Mesendoderm (in vitro differentiated cells): ENCODE measurements around the gene CEP131.
A peak's percentile ranks its signal among the peaks of the same experiment; 100 is the strongest.

Source experiments
- DNase-seq: peaks from one replicate; pipeline ENCODE4 v3.0.0; 2013
- H2AK5ac ChIP-seq: 2 replicates; pipeline ENCODE4 v1.6.1; 2013; ENCODE audit warnings: low read length, inconsistent platforms
- H2BK120ac ChIP-seq: 2 replicates; pipeline ENCODE4 v1.6.1; 2013; ENCODE audit warnings: low read depth, mild to moderate bottlenecking, low read length, moderate library complexity, mixed read lengths
- H2BK15ac ChIP-seq: replicated peaks from 2 replicates; pipeline ENCODE4 v1.6.1; 2013; ENCODE audit warnings: low read depth, mild to moderate bottlenecking, moderate library complexity
- H2BK5ac ChIP-seq: 2 replicates; pipeline ENCODE4 v1.6.1; 2013; ENCODE audit warnings: low read length, inconsistent platforms
- H3K18ac ChIP-seq: 2 replicates; pipeline ENCODE4 v1.6.1; 2013; ENCODE audit warnings: mild to moderate bottlenecking, low read length, mixed read lengths
- H3K23ac ChIP-seq: one replicate; pipeline ENCODE4 v1.6.1; 2013; ENCODE audit warnings: low read length
- H3K27ac ChIP-seq: 2 replicates; pipeline ENCODE4 v1.5.1; 2013; ENCODE audit warnings: low read depth, mild to moderate bottlenecking, inconsistent platforms, low read length, moderate library complexity
- H3K27me3 ChIP-seq: 2 replicates; pipeline ENCODE4 v1.6.1; 2013; ENCODE audit warnings: low read length, control low read depth, mild to moderate bottlenecking, inconsistent platforms; ENCODE audit not compliant: insufficient read depth, poor library complexity
- H3K36me3 ChIP-seq: 2 replicates; pipeline ENCODE4 v1.6.1; 2013; ENCODE audit warnings: low read length, inconsistent platforms; ENCODE audit not compliant: control insufficient read depth, insufficient read depth
- H3K4ac ChIP-seq: one replicate; pipeline ENCODE4 v1.6.1; 2013; ENCODE audit warnings: low read depth, mild to moderate bottlenecking, low read length, moderate library complexity
- H3K4me1 ChIP-seq: 2 replicates; pipeline ENCODE4 v1.6.1; 2013; ENCODE audit warnings: low read depth, low read length, inconsistent platforms; ENCODE audit not compliant: control insufficient read depth
- H3K4me2 ChIP-seq: 2 replicates; pipeline ENCODE4 v1.6.1; 2013; ENCODE audit warnings: low read length
- H3K4me3 ChIP-seq: 2 replicates; pipeline ENCODE4 v1.5.1; 2013; ENCODE audit warnings: mild to moderate bottlenecking, low read length
- H3K56ac ChIP-seq: one replicate; pipeline ENCODE4 v1.6.1; 2013; ENCODE audit warnings: low read length
- H3K79me1 ChIP-seq: 2 replicates; pipeline ENCODE4 v1.6.1; 2013; ENCODE audit warnings: low read length, inconsistent platforms
- H3K79me2 ChIP-seq: 2 replicates; pipeline ENCODE4 v1.6.1; 2013; ENCODE audit warnings: mild to moderate bottlenecking, low read length; ENCODE audit not compliant: control insufficient read depth, insufficient read depth
- H3K9ac ChIP-seq: 2 replicates; pipeline ENCODE4 v1.6.1; 2013; ENCODE audit warnings: low read length, inconsistent platforms
- H4K5ac ChIP-seq: one replicate; pipeline ENCODE4 v1.6.1; 2013; ENCODE audit warnings: low read length
- H4K8ac ChIP-seq: one replicate; pipeline ENCODE4 v1.6.1; 2013; ENCODE audit warnings: low read depth, mild to moderate bottlenecking, control low read depth, low read length, moderate library complexity
- WGBS: extraction: QIAGEN DNeasy Blood & Tissue Kit; methylation state at CpG from one replicate; pipeline ENCODE4 v1.1.7; 2013; ENCODE audit warnings: low lambda C conversion rate, missing lambda C conversion rate; ENCODE audit not compliant: insufficient coverage; ENCODE audit errors: extremely low coverage; 5-methylcytosine and 5-hydroxymethylcytosine counted together

The CEP131 gene

DNA sequence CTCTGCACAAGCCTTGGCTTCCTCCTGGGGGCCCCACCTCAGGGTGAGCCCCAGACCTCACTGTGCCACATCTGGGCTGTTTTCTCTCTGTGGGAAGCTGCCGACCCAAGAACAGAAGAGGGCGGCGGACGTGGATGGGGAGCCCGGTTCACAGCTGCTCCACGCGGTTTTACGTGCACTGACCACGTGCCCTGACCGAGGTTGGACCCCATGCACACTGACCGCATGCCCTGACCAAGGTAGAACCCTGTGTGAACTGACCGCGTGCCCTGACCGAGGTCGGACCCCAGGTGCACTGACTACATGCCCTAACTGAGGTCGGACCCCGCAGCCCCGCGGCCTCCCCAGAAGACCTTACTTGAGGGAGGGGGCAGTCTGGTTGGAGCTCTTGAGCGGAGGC, 19.6 kb downstream of the CEP131 start:
- Histone ChIP-seq H4K8ac (no peak overlapping the region), H3K36me3 (no peaks in the 10 kb centered on the region), H3K79me2 (no peaks in the 10 kb centered on the region), H2BK5ac (no peak overlapping the region), H3K9ac (no peak overlapping the region), H3K56ac (no peak overlapping the region), H3K4me1 (no peaks in the 10 kb centered on the region), H3K79me1 (no peaks in the 10 kb centered on the region), H2AK5ac (no peak overlapping the region), H3K4me2 (no peak overlapping the region), H2BK120ac (no peak overlapping the region), H3K4me3 (no peak overlapping the region), H3K18ac (no peak overlapping the region), H4K5ac (no peak overlapping the region), H3K23ac (no peak overlapping the region), H3K4ac (no peak overlapping the region), H3K27ac (no peak overlapping the region), H3K27me3 (no peaks in the 10 kb centered on the region), H2BK15ac (no peak overlapping the region)
- DNase-seq, result no peak
- WGBS, result no CpG with 5 or more reads among the region's 20 CpGs

DNA sequence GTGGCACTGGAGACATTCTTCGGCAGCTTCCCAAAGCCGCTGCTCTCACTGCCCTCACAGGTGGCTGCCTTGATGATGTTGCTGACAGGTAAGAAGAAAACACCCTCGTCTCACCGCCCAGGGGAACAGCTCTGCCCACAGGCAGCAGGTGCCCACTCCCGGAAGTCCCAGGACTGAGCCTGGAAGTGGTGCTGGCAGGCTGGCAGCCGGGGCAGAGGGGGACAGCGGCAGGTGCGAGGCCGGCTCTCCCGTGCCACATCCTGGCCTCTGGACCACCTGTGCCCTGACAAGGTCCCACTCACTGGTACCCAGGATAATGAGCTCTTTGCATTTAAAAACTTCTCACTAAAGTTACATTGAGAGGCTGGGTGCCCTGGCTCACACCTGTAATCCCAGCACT, 20.4 kb downstream of the CEP131 start:
- Histone ChIP-seq H3K36me3 (no peaks in the 10 kb centered on the region), H3K27me3 (no peaks in the 10 kb centered on the region), H3K23ac (no peak overlapping the region), H3K79me2 (no peaks in the 10 kb centered on the region), H2BK5ac (no peak overlapping the region), H4K8ac (no peak overlapping the region), H2BK120ac (no peak overlapping the region), H4K5ac (no peak overlapping the region), H3K4me3 (no peak overlapping the region), H3K4me2 (no peak overlapping the region), H3K56ac (no peak overlapping the region), H3K9ac (no peak overlapping the region), H3K4ac (no peak overlapping the region), H3K79me1 (no peaks in the 10 kb centered on the region), H2AK5ac (no peak overlapping the region), H3K27ac (no peak overlapping the region), H3K18ac (no peak overlapping the region), H2BK15ac (no peak overlapping the region), H3K4me1 (no peaks in the 10 kb centered on the region)
- WGBS, result no CpG with 5 or more reads among the region's 10 CpGs
- DNase-seq, result no peak

DNA sequence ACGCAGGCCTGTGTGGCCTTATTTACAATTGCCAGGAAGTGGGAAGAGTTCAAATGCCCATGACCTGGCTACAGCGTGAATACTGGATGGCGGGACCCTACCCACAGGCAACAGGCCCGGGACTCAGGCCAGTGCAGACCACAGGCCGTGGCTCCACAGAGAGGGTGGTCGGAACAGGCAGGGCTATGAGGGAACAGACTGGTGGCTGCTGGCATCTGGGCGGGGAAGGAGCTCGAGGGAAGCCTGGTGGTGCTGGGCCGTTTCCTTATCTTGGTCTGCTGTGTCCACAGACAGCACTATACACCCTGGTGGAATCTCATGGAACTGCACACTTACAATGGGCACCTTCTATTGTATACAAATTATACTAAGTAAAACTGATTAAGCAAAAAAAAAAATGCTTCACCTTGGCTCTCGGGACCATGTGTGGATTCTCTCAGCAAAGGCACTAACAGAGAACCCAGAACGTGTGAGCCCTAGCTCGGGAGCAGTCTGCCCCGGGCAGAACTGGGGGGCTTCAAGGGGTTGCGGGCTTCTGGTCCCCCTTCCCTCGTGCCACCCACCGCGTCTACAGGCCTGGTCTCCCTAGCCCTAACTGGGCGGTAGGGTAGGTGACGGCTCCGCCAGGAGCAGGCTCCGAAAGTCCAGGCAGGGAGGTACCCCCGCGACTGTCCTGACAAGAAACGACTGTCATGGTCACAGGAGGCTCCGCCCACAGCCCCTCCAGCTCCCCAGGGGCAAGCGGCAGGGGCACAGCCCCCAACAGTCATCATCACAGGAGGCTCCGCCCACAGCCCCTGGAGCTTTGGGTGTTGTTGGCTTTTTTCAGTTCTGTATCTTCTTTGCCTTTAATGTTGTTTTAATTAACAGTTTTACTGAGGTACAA, 21.8 kb downstream of the CEP131 start:
- Histone ChIP-seq H4K8ac (no peak overlapping the region), H3K36me3 (no peaks in the 10 kb centered on the region), H2BK15ac (no peak overlapping the region), H4K5ac (no peak overlapping the region), H3K27ac (no peak overlapping the region), H2AK5ac (no peak overlapping the region), H3K79me1 (no peaks in the 10 kb centered on the region), H3K79me2 (no peaks in the 10 kb centered on the region), H2BK120ac (no peak overlapping the region), H3K9ac (no peak overlapping the region), H2BK5ac (no peak overlapping the region), H3K4me3 (no peak overlapping the region), H3K4me1 (no peaks in the 10 kb centered on the region), H3K18ac (no peak overlapping the region), H3K27me3 (no peaks in the 10 kb centered on the region), H3K4me2 (no peak overlapping the region), H3K23ac (no peak overlapping the region), H3K4ac (no peak overlapping the region), H3K56ac (no peak overlapping the region)
- WGBS, result no CpG with 5 or more reads among the region's 27 CpGs
- DNase-seq, result peak; percentile 76

DNA sequence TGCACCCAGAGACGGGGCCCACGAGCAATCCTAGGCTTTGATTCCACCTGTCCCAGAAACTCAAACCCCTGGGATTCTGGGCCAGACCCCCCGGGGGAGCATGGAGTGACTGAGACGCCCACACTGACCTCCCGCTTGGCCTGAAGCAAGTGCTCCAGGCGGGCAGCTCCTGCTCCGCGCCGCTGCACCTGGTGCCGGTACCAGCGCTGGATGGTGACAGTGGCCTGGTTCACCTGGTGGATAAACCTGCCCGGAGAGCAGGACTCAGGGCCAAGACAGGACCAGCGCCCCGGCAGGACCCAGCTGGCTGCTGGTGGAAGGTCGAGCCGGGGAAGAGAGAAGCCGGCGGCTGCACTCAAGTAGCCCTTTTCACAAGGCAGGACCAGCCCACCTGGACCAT, 22.6 kb downstream of the CEP131 start:
- Histone ChIP-seq H3K4me3 (no peak overlapping the region), H2AK5ac (no peak overlapping the region), H3K23ac (no peak overlapping the region), H3K4me1 (no peaks in the 10 kb centered on the region), H3K27me3 (no peaks in the 10 kb centered on the region), H2BK5ac (no peak overlapping the region), H4K5ac (no peak overlapping the region), H3K27ac (no peak overlapping the region), H2BK15ac (no peak overlapping the region), H2BK120ac (no peak overlapping the region), H3K9ac (no peak overlapping the region), H3K79me2 (no peaks in the 10 kb centered on the region), H3K56ac (no peak overlapping the region), H3K18ac (no peak overlapping the region), H3K79me1 (no peaks in the 10 kb centered on the region), H3K4me2 (no peak overlapping the region), H3K36me3 (no peaks in the 10 kb centered on the region), H3K4ac (no peak overlapping the region), H4K8ac (no peak overlapping the region)
- no peak for DNase-seq
- no CpG with 5 or more reads among the region's 18 CpGs for WGBS

DNA sequence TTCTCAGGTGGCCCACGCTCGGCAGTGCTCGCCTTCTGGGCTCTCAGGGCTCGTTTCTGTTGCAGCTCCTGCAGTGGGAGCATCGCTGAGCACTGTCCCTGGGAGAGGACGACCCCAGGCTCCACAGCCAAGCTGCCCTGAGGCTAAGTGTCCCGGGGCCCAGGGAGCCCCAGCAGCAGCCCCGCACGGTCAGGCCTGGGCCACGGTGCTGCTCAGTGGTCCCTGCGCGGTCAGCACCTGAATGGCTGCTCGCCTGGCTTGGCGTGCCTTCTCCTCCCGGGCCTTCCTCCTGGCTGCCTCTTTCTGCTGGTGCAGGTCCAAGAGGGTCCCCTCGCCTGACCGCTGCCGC, 23.3 kb downstream of the CEP131 start:
- Histone ChIP-seq H3K4ac (no peak overlapping the region), H4K8ac (no peak overlapping the region), H3K4me2 (no peak overlapping the region), H2BK120ac (no peak overlapping the region), H3K79me2 (no peaks in the 10 kb centered on the region), H2BK5ac (no peak overlapping the region), H4K5ac (no peak overlapping the region), H3K56ac (no peak overlapping the region), H3K9ac (no peak overlapping the region), H3K79me1 (no peaks in the 10 kb centered on the region), H3K18ac (no peak overlapping the region), H3K4me3 (no peak overlapping the region), H2BK15ac (no peak overlapping the region), H3K36me3 (no peaks in the 10 kb centered on the region), H3K4me1 (no peaks in the 10 kb centered on the region), H3K23ac (no peak overlapping the region), H3K27ac (no peak overlapping the region), H3K27me3 (no peaks in the 10 kb centered on the region), H2AK5ac (no peak overlapping the region)
- WGBS, result no CpG with 5 or more reads among the region's 18 CpGs
- DNase-seq, result no peak
